HG03025 (cell line): Measurements from ENCODE around the gene SPHK2.
"Not testable (repeated sequence)": the region's sequence is repeated elsewhere in the genome, so short reads cannot be mapped to it uniquely, and the experiment has no call there.

Experiments
- ATAC-seq: cut with Tn5 transposase; IDR thresholded peaks from one replicate; pipeline ENCODE4 v1.9.1; 2021; ENCODE audit warnings: mild to moderate bottlenecking, moderate library complexity; ENCODE audit not compliant: unreplicated experiment, low FRiP score

Gene SPHK2

DNA sequence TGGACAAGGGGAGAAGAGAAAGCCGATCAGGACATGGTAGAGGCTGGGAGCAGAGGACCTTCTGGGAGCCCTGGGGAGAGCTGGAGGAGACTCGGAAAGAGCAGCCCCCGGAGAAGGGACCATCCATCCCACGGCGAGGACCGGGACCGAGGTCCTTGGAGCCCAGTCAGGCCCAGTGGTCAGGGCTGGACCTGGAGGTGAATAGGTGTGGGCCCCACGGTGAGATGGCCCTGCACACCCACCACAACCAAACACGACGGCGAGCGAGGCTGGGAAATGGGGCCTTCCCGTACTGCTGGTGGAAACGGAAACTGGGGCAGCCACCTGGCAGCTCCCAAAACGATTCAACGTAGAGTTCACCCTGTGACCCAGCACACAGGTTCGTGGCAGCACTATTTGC, 57.2 kb downstream of the SPHK2 start:
- no peak for ATAC-seq

DNA sequence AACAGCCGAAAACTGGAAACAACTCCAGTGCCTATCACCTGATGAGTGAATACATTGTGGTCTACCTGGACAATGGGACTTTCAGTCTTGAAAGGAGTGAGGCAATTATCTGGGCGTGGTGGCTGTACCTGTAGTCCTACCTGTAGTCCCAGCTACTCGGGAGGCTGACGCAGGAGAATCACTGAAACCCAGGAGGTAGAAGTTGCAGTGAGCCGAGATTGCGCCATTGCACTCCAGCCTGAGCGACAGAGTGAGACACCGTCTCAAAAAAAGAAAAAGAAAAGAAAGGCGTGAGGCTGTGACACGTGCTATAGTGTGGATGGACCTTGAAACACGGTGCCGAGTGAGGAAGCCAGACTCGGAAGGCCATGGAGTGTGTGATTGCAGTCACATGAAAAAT, 57.6 kb downstream of the SPHK2 start:
- ATAC-seq: no peak

GRCh38 chr19:48678201-48678600, 58.9 kb downstream of the SPHK2 start:
- no peak for ATAC-seq

DNA sequence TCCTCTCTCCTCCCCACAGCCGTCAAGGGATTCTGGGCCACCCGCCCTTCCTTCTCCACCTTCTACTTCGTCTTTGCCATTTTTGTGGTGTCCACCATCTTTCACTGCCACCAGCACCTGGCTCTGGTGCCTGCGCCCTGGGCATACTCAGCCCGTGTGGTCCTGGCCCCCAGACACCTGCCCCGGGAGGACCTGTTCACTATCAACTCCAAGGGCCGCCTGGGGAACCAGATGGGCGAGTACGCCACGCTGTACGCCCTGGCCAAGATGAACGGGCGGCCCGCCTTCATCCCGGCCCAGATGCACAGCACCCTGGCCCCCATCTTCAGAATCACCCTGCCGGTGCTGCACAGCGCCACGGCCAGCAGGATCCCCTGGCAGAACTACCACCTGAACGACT, 60.7 kb downstream of the SPHK2 start:
- not testable (repeated sequence) for ATAC-seq
